CD8-positive, alpha-beta memory T cell (primary cell): ENCODE measurements around the gene TXNRD1. TPM values are rescaled to one million over a fixed set of nuclear protein-coding genes. Genes with fewer than 3 reads are reported as not detected.
A peak's percentile ranks its signal among the peaks of the same experiment; 100 is the strongest.

Experiments used
- CTCF ChIA-PET: fragments of 350-600 bp; sonication (Branson Sonifier 250); formaldehyde crosslinking; loops from one replicate; lab custom pipeline; 2021; ENCODE audit warnings: antibody characterized with exemption; lab: Charles Lee
- POLR2A ChIA-PET: fragments of 350-600 bp; sonication (Branson Sonifier 250); formaldehyde crosslinking; loops from one replicate; lab custom pipeline; 2021; ENCODE audit warnings: antibody characterized with exemption; lab: Charles Lee
- DNase-seq, 5 donors: peaks; one replicate each; pipeline versions ENCODE4 v3.0.0 to v3.0.0-alpha.2; 2020 to 2022; ENCODE audit warnings: mixed read lengths in 1 of 5
- H3K27ac ChIP-seq: one replicate; pipeline ENCODE4 v1.7.0; 2013; ENCODE audit warnings: low read depth, mild to moderate bottlenecking, low read length, moderate library complexity
- H3K27me3 ChIP-seq: 2 replicates; pipeline ENCODE4 v1.7.0; 2013; ENCODE audit warnings: low read length, mild to moderate bottlenecking; ENCODE audit not compliant: insufficient read depth, poor library complexity, severe bottlenecking
- H3K36me3 ChIP-seq: 2 replicates; pipeline ENCODE4 v1.7.0; 2013; ENCODE audit warnings: mild to moderate bottlenecking, low read length, moderate library complexity; ENCODE audit not compliant: insufficient read depth
- H3K4me1 ChIP-seq: 2 replicates; pipeline ENCODE4 v1.7.0; 2013; ENCODE audit warnings: mild to moderate bottlenecking, low read length, moderate library complexity; ENCODE audit not compliant: insufficient read depth
- H3K4me3 ChIP-seq: 2 replicates; pipeline ENCODE4 v1.7.0; 2013; ENCODE audit warnings: mild to moderate bottlenecking, low read length
- H3K9me3 ChIP-seq: 2 replicates; pipeline ENCODE4 v1.7.0; 2013; ENCODE audit warnings: mild to moderate bottlenecking, low read length
- H3K27ac Mint-ChIP-seq, 8 donors: one replicate each; pipeline ENCODE4 v1.8.0; 2020 to 2021; ENCODE audit warnings: mixed read lengths in 8 of 8, mild to moderate bottlenecking in 6 of 8, inconsistent platforms in 3 of 8, moderate library complexity in 3 of 8
- H3K27me3 Mint-ChIP-seq, 2 donors: one replicate each; pipeline ENCODE4 v1.8.0; 2020 to 2021; ENCODE audit warnings: mixed read lengths in 2 of 2, mild to moderate bottlenecking in 1 of 2, moderate library complexity in 1 of 2
- H3K36me3 Mint-ChIP-seq, 3 donors: one replicate each; pipeline ENCODE4 v1.8.0; 2020 to 2021; ENCODE audit warnings: mixed read lengths in 3 of 3, inconsistent platforms in 1 of 3, mild to moderate bottlenecking in 1 of 3
- H3K4me1 Mint-ChIP-seq, 3 donors: one replicate each; pipeline ENCODE4 v1.8.0; 2020 to 2021; ENCODE audit warnings: mixed read lengths in 3 of 3, inconsistent platforms in 1 of 3, mild to moderate bottlenecking in 1 of 3
- H3K4me3 Mint-ChIP-seq, 7 donors: one replicate each; pipeline ENCODE4 v1.8.0; 2020 to 2021; ENCODE audit warnings: mixed read lengths in 7 of 7, mild to moderate bottlenecking in 6 of 7, moderate library complexity in 4 of 7, inconsistent platforms in 2 of 7
- H3K9me3 Mint-ChIP-seq, 5 donors: one replicate each; pipeline ENCODE4 v1.8.0; 2020 to 2022; ENCODE audit warnings: mixed read lengths in 5 of 5, mild to moderate bottlenecking in 3 of 5, moderate library complexity in 2 of 5, inconsistent platforms in 1 of 5
- polyA plus RNA-seq: library from polyadenylated mRNA; unstranded; fragments of 300-500 nt; fragmentation: Illumina TruSeq; gene quantifications from one replicate; pipeline ENCODE4 v1.2.3, GENCODE V29; 2021
- total RNA-seq, 2 experiments: library from RNA; stranded (reverse); gene quantifications; one replicate each; pipeline ENCODE4 v1.2.3, GENCODE V29; 2021

The TXNRD1 gene
- total and polyA plus RNA-seq, 3 experiments from 2014 or later = 30.6 to 107 (median 103) TPM

GRCh38 chr12:104312202-104312601 is 96.6 kb downstream of the TXNRD1 start:
- ChIA-PET CTCF (no interaction called here), POLR2A (no interaction called here)
- no peak overlapping the region for H3K27ac Mint-ChIP-seq
- Histone ChIP-seq H3K4me3 (no peak overlapping the region), H3K36me3 (peaks cover 19% of the 10 kb centered on the region), H3K4me1 (no peaks in the 10 kb centered on the region), H3K27ac (no peak overlapping the region), H3K27me3 (no peaks in the 10 kb centered on the region), H3K9me3 (no peaks in the 10 kb centered on the region)
- no peaks in the 10 kb centered on the region for H3K9me3 Mint-ChIP-seq
- H3K27me3 Mint-ChIP-seq = no peaks in the 10 kb centered on the region
- no peak overlapping the region for H3K4me3 Mint-ChIP-seq
- DNase-seq = no peak
- peaks cover 11 to 68% (median 28%) of the 10 kb centered on the region in 3 donors for H3K36me3 Mint-ChIP-seq
- H3K4me1 Mint-ChIP-seq = peaks cover 15 to 19% (median 17%) of the 10 kb centered on the region in 3 donors

DNA sequence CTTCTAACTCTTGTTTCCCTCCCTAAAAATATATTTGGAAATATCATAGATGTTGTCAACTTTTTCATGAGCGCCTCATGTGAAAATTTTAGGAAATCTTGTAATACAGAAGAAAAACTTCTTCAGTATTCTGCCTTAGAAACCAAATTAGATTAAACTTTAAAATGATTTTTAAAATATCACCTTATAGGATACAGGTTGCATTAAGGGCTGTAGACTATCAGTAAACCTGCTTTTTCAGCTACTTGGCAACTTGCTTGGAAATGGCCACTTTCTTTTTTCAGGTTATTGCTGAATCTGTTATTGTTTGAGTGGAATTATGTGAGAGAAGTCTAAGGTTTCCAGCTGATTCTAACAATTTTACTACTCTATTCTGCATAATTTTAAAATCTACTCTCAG is 97.1 kb downstream of the TXNRD1 start:
- peaks cover 11 to 72% (median 25%) of the 10 kb centered on the region in 3 donors for H3K36me3 Mint-ChIP-seq
- H3K9me3 ChIP-seq = no peaks in the 10 kb centered on the region
- H3K4me1 Mint-ChIP-seq = peaks cover 11 to 15% (median 13%) of the 10 kb centered on the region in 3 donors
- POLR2A ChIA-PET = no interaction called here
- no peak for DNase-seq
- H3K4me1 ChIP-seq = no peaks in the 10 kb centered on the region
- H3K27me3 Mint-ChIP-seq = no peaks in the 10 kb centered on the region
- no peaks in the 10 kb centered on the region for H3K27me3 ChIP-seq
- H3K27ac ChIP-seq = no peak overlapping the region
- peaks cover 19% of the 10 kb centered on the region for H3K36me3 ChIP-seq
- no peak overlapping the region for H3K4me3 ChIP-seq
- H3K9me3 Mint-ChIP-seq = no peaks in the 10 kb centered on the region
- no peak overlapping the region for H3K4me3 Mint-ChIP-seq
- CTCF ChIA-PET = interaction anchor here (0.8 kb wide), 1 partner anchor 10 kb away, joined by 3 read pairs; no protein-coding TSS in a partner anchor
- no peak overlapping the region for H3K27ac Mint-ChIP-seq

- H3K27ac ChIP-seq = no peak overlapping the region
- no peaks in the 10 kb centered on the region for H3K4me1 ChIP-seq
- POLR2A ChIA-PET = interaction anchor here (0.7 kb wide), 3 partner anchors 34 to 359 kb away, joined by 3 to 6 read pairs (median 4); no protein-coding TSS in a partner anchor
- CTCF ChIA-PET = interaction anchor here (0.7 to 1.2 kb wide), 3 partner anchors 11 to 98 kb away, joined by 3 read pairs; partner anchors contain the start of gene TXNRD1
- DNase-seq = no peak
- Mint-ChIP-seq H3K4me3 (no peak overlapping the region), H3K27me3 (no peaks in the 10 kb centered on the region), H3K4me1 (peaks cover 10 to 13% (median 10%) of the 10 kb centered on the region in 3 donors), H3K9me3 (no peaks in the 10 kb centered on the region), H3K36me3 (peaks cover 11 to 79% (median 27%) of the 10 kb centered on the region in 3 donors), H3K27ac (peak overlapping the region in 2 of 8 donors; percentile 2 to 14)
- no peaks in the 10 kb centered on the region for H3K27me3 ChIP-seq
- no peak overlapping the region for H3K4me3 ChIP-seq
- H3K9me3 ChIP-seq = no peaks in the 10 kb centered on the region
- H3K36me3 ChIP-seq = peaks cover 19% of the 10 kb centered on the region
Observed at GRCh38 chr12:104313568-104314241, 98.1 kb downstream of the TXNRD1 start.

DNA sequence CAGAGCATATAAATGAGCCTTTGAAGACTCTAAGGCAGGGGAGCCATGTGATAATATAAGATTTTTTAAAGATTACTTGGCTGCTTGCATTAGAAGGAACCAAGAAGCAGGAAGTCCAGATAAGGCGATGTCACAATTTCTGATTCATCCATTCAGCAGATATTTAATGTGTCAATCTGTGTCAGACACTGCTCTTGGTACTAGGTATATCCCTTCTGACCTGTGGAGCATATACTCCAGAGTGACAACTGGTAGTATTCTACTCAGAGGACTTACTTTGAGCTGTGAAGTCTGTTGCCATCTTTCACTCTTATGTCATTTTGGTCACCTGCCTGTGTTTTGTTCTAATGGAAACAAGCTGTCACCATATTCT is 98.6 kb downstream of the TXNRD1 start:
- no peak overlapping the region for H3K27ac Mint-ChIP-seq
- peaks cover 11 to 81% (median 28%) of the 10 kb centered on the region in 3 donors for H3K36me3 Mint-ChIP-seq
- H3K9me3 ChIP-seq = no peaks in the 10 kb centered on the region
- H3K36me3 ChIP-seq = peaks cover 19% of the 10 kb centered on the region
- H3K27me3 Mint-ChIP-seq = no peaks in the 10 kb centered on the region
- POLR2A ChIA-PET = interaction anchor here (0.7 kb wide), 3 partner anchors 35 to 360 kb away, joined by 3 to 6 read pairs (median 4); no protein-coding TSS in a partner anchor
- H3K4me1 Mint-ChIP-seq = peaks cover 7 to 12% (median 7%) of the 10 kb centered on the region in 3 donors
- H3K27me3 ChIP-seq = no peaks in the 10 kb centered on the region
- H3K27ac ChIP-seq = no peak overlapping the region
- no peak overlapping the region for H3K4me3 ChIP-seq
- no peaks in the 10 kb centered on the region for H3K4me1 ChIP-seq
- CTCF ChIA-PET = interaction anchor here (0.7 to 1.2 kb wide), 2 partner anchors 63 to 98 kb away, joined by 3 read pairs; partner anchors contain the start of gene TXNRD1
- DNase-seq = no peak
- H3K9me3 Mint-ChIP-seq = no peaks in the 10 kb centered on the region
- no peak overlapping the region for H3K4me3 Mint-ChIP-seq

DNA sequence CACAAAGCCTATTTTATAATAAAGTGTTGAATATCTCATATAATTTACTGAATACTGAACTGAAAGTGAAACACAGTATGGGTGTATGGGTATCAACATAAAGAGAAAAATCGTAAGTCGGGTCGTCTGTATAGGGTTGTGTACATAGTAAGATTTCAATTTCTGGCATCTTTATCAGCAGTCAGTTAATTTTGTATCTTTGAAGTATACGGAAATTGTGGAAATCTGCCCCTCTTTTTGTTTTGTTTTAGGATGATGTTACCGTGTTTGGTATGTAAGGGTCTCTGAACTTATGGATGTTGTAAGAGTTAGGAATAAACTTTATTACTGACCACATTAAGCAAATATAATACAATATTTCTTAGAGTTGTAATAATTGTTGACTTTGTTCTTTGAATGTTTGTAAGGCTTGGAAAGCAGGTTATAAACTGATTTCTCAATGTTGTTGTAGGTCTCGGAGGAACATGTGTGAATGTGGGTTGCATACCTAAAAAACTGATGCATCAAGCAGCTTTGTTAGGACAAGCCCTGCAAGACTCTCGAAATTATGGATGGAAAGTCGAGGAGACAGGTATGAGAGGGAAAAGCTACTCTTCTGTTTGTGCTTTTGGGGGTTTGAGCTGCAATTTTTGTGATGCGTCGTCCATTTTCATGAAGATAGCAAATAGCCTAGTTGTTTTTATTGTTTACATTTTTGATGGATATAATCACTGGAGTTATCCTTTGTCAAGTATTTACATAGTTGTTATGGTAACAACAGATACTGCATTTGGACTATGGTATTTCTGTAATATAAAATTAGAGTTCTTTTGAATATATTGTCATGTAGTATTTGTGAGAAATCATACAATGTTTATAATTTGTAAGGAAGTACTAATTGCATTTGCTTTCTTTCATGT is 100.0 kb downstream of the TXNRD1 start:
- Mint-ChIP-seq H3K36me3 (peaks cover 8 to 86% (median 27%) of the 10 kb centered on the region in 3 donors), H3K27me3 (no peaks in the 10 kb centered on the region), H3K4me3 (no peak overlapping the region), H3K9me3 (no peaks in the 10 kb centered on the region), H3K4me1 (peaks cover 0 to 8% (median 0%) of the 10 kb centered on the region in 3 donors), H3K27ac (peak overlapping the region in 1 of 8 donors; percentile 65)
- H3K4me3 ChIP-seq = no peak overlapping the region
- H3K4me1 ChIP-seq = no peaks in the 10 kb centered on the region
- DNase-seq = no peak
- CTCF ChIA-PET = interaction anchor here (0.7 to 1.2 kb wide), 2 partner anchors 12 to 95 kb away, joined by 3 read pairs; partner anchors contain the start of gene EID3
- peaks cover 25% of the 10 kb centered on the region for H3K36me3 ChIP-seq
- H3K27me3 ChIP-seq = no peaks in the 10 kb centered on the region
- no peak overlapping the region for H3K27ac ChIP-seq
- POLR2A ChIA-PET = no interaction called here
- no peaks in the 10 kb centered on the region for H3K9me3 ChIP-seq

- ChIA-PET CTCF (interaction anchor here (0.6 kb wide), 1 partner anchor 1014 kb away, joined by 3 read pairs; no protein-coding TSS in a partner anchor), POLR2A (no interaction called here)
- Histone ChIP-seq H3K36me3 (peaks cover 24% of the 10 kb centered on the region), H3K27ac (no peak overlapping the region), H3K9me3 (no peaks in the 10 kb centered on the region), H3K27me3 (no peaks in the 10 kb centered on the region), H3K4me3 (no peak overlapping the region), H3K4me1 (no peaks in the 10 kb centered on the region)
- no peaks in the 10 kb centered on the region for H3K27me3 Mint-ChIP-seq
- no peak overlapping the region for H3K4me3 Mint-ChIP-seq
- H3K4me1 Mint-ChIP-seq = peaks cover 0 to 8% (median 0%) of the 10 kb centered on the region in 3 donors
- no peak overlapping the region for H3K27ac Mint-ChIP-seq
- no peaks in the 10 kb centered on the region for H3K9me3 Mint-ChIP-seq
- DNase-seq = no peak
- peaks cover 8 to 88% (median 31%) of the 10 kb centered on the region in 3 donors for H3K36me3 Mint-ChIP-seq
Observed at GRCh38 chr12:104316936-104317335, 101.4 kb downstream of the TXNRD1 start.

GRCh38 chr12:104317538-104318210 is 102.1 kb downstream of the TXNRD1 start:
- no peak for DNase-seq
- peaks cover 24% of the 10 kb centered on the region for H3K36me3 ChIP-seq
- H3K9me3 ChIP-seq = no peaks in the 10 kb centered on the region
- no peaks in the 10 kb centered on the region for H3K9me3 Mint-ChIP-seq
- no peaks in the 10 kb centered on the region for H3K27me3 Mint-ChIP-seq
- POLR2A ChIA-PET = no interaction called here
- H3K27ac ChIP-seq = no peak overlapping the region
- CTCF ChIA-PET = no interaction called here
- no peak overlapping the region for H3K4me3 Mint-ChIP-seq
- no peaks in the 10 kb centered on the region for H3K27me3 ChIP-seq
- H3K4me1 ChIP-seq = no peaks in the 10 kb centered on the region
- peaks cover 0 to 8% (median 0%) of the 10 kb centered on the region in 3 donors for H3K4me1 Mint-ChIP-seq
- no peak overlapping the region for H3K4me3 ChIP-seq
- peaks cover 8 to 87% (median 29%) of the 10 kb centered on the region in 3 donors for H3K36me3 Mint-ChIP-seq
- peak overlapping the region in 1 of 8 donors; percentile 86 for H3K27ac Mint-ChIP-seq
